GM18861 (cell line): ENCODE measurements around the gene WDR26.
"Not testable (repeated sequence)": the region's sequence is repeated elsewhere in the genome, so short reads cannot be mapped to it uniquely, and the experiment has no call there.

Source experiments
- ATAC-seq: cut with Tn5 transposase; IDR thresholded peaks from one replicate; pipeline ENCODE4 v1.9.1; 2021; ENCODE audit not compliant: unreplicated experiment

WDR26 gene

DNA sequence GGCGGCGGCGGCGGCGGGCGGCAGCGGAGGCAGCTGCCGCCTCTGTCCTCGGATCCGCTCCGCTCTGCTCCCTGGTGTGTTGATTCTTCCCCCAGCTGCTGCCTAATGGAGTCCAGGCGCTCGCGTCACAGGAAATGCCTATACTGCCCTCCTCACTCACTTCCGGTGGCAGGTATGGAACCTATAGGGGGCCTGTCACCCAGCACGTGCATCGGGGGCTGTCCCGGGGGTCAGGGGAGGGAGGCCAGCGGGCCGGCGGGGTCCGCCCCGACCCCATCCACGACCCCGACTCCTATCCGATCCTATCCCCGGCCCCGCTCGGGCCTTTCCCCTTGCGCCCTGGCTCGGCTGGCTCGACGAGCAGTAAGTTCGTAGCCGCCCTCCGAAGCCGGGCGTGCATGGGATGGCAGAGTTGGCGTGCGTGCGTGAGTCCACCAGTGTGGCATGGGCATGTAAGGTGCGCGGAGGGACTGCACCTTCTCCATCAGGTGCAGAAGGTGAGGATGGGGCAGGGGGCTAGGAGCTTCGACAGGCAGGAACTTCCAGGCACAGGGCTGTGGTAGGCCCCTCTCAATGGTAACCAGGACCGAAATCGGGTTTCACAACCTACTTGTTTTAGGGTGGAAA lies at the start of gene WDR26:
TSS of gene WDR26 (minus strand) at position 107 of the 627 bp plus-strand sequence.
- peak; percentile 71 for ATAC-seq

DNA sequence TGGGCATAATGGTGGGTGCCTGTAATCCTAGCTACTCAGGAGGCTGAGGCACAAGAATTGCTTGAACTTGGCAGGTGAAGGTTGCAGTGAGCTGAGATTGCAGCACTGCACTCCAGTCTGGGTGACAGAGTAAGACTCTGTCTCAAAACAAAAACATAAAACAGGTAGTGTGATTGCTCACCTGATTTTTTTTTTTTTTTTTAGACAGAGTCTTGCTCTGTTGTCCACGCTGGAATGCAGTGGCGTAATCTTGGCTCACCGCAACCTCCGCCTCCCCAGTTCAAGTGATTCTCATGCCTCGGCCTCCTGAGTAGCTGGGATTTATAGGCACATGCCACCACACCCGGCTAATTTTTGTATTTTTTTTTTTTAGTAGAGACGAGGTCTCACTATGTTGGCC lies 48.6 kb upstream of the WDR26 start:
- ATAC-seq, result not testable (repeated sequence)

DNA sequence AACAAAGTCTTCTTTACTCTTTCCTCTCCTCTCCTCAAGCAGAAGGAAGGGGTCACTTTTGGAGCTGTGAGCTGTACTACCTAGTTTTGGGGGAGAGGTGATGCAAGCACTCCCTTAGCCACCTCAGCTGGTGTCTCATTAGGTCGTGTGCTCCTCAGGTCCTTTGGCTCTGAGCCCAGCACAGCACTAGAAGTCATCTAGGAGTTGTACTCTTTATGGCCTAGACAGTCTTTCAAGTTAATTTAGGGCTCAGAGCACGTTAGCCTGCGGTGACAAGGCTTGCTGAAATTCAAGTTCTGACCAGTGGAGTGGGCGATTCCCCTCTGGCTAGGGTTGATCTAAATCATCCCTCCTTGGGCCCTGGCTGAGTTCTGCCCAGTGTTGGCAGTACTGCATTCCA lies 48.0 kb upstream of the WDR26 start:
- no peak for ATAC-seq

DNA sequence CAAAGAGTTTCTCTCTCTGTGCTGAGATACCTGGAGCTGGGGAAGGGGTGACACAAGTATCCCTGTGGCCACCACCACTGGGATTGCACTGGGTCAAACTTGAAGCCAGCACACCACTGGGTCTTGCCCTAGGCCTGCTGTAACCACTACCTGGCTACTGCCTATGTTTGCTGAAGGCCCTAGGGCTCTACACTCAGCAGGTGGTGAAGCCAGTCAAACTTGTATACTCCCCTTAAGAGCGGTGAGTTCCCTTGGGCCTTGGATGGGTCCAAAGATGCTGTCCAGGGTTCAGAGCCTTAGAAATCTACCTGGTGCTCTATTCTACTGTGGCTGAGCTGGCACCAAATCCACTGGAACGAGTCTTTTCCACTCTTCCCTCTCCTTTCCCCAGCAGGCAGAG lies 47.0 kb upstream of the WDR26 start:
- no peak for ATAC-seq

DNA sequence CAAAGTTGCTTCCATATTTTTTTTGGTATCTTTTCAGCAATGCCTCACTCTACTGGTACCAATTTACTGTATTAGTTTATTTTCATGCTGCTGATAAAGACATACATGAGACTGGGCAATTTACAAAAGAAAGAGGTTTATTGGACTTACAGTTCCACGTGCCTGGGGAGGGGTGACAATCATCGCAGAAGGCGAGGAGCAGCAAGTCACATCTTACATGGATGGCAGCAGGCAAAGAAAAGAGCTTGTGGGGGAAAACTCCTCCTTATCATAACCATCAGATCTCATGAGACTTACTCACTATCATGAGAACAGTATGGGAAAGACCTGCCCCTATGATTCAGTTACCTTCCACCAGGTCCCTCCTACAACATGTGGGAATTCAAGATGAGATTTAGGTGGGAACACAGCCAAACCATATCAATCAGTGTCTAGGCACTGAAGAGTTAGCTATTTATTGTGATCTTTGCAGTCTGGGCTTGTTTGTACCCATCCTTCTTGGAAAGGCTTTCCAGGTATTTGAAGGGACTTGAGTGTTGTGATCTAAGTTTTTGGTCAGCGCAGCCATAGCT lies 46.4 kb upstream of the WDR26 start:
- ATAC-seq, result not testable (repeated sequence)

DNA sequence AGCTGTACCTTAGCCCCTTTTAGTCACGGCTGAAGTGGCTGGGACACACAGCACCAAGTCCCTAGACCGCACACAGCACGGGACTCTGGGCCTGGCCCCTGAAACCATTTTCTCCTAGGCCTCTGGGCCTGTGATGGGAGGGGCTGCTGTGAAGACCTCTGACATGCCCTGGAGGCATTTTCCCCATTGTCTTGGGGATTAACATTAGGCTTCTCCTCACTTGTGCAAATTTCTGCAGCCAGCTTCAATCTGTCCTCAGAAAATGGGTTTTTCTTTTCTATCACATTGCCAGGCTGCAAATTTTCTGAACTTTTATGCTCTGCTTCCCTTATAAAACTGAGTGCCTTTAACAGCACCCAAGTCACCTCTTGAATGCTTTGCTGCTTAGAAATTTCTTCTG lies 45.6 kb upstream of the WDR26 start:
- ATAC-seq, result not testable (repeated sequence)

DNA sequence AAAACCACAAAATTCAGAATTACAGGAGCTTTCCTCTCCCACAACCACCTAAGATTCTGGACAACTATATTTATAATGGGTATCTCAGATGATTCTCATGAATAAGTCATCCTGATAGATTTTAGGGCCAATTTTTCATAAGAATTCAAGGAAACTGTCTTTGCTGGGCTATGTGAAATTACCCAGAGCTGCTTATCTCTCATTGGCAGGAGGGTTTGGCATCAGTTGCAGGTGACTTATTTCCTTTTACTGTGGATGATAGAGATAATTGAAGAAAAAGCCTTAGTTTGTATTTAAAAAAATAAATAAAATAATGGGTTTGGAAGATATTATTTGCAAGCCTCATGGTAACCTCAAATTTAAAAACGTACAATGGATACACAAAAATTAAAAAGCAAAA lies 38.2 kb upstream of the WDR26 start:
- no peak for ATAC-seq

DNA sequence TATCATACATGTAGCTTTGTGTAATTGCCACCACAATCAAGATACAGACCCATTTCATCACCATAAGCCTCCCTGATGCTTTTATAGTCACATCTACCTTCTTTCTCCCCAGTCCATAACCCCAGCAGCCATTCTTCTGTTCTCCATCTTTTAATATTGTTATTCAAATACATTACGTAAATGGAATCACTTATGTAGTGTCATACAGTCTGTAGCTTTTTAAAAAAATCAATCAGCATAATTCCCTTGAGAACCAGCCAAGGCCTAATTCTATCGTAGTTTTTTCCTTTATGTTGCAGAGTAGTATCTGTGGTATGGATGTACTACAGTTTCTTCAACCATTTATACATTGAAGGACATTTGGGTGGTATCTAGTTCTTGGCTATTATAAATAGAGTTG lies 31.6 kb upstream of the WDR26 start:
- no peak for ATAC-seq

DNA sequence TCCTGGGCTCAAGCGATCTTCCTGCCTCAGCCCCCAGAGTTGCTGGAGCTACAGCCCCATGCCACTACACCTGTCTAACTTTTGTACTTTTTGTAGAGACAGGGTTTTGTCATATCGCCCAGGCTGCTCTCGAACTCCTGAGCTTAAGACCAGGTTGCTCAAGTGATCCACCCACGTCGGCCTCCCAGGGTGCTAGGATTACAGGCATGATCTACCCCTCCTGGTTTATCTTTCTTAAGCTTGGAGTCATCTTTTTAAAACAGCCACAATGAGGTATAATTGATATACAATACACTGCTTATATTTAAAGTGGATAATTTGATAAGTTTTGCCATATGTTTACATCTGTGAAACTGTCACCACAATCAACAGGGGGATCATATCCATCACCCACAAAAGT lies 25.4 kb upstream of the WDR26 start:
- ATAC-seq, result no peak

DNA sequence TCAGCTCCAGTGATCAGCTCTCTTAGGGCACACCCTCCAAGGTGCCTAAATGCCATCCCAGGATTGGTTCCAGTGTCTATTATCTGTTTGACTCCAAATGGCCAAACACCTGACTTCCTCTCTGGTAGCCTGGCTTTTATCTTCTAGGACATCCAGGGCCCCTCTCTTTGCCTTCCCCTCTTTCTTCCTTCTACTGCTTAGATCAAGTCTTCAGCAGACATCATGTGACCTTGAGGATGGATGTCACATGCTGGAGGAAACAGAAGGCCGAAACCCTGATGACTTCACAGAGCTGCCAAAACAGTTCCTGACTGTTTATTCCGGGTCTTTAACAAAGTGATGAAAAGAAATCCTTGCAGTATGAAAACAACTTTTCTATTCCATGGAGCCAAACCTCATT lies 24.4 kb upstream of the WDR26 start:
- ATAC-seq, result no peak

DNA sequence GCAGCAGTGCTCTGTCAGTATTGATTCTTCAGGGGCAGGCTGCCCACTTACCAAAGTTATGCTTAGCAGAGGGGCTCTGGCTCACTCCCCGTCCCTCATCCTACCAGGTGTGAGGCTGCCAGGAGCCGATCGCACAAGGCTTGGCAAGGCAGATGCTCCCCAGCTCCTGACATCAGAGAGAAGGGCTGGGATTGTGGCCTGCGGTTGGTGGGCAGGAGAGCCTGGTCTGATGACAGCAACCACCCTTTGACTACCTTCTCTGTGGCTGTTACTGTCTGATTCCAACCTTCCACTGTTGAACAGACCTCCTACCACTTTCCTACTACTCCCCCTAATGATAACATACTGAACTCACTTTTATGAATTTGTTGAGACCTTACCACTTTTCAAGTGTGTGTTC lies 23.7 kb upstream of the WDR26 start:
- ATAC-seq, result no peak

DNA sequence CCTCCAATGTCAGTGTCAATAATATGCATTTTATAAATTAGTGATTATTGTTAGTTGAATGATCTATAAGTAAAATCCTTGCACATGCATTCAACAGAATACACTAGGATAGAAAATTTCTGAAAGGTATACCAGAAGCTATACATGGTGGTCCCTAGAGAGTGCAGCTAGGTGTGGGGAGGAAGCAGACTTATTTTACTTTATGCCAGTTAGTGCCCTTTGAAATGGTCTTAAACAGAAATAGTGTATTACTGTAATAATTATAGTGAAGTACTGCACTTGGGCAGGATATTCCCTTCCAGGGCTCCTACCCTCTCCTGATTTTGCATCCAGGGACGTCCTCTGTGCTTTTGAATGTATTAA lies 23.2 kb upstream of the WDR26 start:
- no peak for ATAC-seq

DNA sequence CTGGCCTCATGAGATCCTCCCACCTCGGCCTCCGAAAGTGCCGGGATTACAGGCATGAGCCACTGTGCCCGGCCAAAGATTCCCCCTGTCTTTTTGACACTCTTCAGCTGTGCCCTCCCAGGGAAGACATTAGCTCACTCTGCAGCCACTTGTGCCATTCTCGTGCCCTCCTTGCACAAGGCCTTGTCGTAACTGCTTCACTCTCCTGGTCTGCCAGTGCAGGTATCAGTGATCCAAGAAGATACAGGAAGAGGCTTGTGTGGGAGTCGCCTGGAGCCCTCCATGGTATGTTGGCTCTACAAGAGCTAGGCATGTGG lies 22.0 kb upstream of the WDR26 start:
- ATAC-seq, result no peak

DNA sequence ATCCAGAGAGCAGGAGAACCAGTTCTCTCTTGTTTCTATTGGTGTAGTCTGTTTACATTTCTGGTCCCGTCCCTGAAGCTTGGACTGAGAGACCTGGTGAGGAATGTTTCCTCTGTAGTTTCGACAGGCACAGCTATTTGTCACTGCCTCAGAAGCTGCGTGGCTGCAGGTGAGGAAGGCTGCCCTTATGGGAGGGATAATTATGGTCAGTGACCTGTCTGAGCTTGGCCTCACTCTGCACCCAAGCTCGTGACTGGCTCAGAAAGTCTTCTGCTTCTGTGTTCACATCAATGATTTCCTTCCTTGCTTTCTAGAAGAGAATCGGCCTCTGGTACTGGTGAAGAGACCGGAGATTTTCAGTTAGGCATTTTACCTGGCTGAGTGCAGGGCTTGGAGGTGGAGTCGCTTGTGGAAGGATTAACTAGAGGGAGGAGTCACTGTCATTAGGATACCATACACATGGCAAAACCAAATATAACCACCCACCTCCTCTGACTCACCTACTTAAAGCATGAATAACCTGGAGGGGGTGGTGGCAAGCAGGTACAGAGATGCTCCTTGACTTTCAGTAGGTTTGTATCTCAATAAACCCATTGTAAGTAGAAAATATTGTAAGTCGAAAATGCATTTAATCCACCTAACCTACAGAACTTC lies 19.9 kb upstream of the WDR26 start:
- ATAC-seq, result no peak

DNA sequence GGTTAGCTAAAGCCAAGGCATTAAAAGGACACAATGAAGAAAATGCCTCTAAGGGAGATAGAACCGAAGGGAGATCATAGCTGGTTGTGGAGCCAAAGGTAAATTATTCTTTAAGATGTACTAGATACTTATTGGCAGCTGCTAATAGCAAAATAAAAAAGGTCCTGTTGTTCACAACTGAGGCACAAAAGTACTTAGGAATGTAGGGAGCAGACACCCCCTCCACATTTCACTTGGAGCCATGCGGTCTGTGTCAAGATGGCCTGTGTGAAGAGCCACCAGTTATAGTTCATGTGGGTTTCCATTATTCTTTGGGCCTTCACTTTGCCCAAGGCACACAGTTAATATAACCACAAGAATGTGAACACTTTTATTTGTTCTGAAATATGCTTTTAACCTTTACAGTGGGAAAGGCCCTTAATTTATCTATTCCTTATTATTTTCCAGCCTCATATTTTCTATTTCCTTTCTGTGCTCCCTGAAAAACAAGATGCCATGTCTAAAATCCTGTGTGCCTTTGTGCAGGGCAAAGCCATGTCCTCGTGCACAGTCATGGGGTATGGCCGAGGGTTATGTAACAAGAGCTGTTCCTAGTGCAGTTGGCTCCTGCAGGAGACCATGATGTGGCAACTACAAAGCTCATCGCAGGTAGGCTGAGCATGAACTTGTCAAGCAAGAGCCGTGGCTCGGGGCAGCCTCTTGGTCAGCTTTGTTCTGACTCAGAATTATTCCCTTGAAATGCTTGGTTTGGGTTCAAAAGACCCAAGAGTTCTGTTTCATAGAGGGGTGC lies 16.2 kb upstream of the WDR26 start:
- ATAC-seq, result no peak

DNA sequence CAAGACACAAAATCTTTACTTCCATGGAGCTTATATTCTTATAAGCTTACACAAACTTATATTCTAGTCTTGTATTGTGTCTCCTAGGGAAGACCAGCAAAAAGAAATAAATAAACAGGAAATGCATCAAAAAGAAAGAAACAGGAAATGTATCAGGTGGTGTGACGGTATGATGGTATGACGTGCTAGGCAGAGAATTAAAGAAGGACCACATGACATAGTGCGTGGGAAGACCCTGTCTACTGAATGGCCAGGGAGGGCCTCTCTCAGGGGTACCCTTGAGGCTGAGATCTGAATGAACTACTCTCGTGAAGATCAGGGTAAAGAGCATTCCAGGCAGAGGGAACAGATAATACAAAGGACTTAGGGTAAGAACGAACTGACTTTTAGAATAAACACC lies 15.6 kb upstream of the WDR26 start:
- ATAC-seq, result no peak

DNA sequence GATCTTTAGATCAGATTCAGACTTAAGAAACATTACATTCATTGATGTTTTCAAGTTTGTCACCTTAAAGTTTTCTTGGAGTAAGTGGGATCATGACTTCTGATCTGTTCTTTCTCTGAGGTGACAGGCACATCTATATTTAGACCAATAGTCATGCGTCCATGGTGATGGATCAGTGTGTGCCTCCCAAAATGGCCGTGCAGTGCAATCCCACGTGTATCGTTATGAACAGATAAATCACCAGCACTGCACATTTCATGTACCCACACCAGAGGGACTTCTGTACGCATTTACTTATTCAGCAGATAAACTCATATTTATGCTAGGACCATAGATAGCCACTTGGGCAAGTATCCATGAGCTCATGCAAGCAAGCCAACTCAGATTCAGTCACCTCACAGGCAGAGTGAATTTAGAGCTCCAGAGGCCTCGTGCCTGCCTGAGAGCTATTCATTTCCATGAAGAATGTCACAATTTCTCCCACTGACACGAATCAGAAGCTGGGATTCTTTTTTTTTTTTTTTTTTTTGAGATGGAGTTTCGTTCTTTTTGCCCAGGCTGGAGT lies 13.9 kb upstream of the WDR26 start:
- ATAC-seq, result no peak

DNA sequence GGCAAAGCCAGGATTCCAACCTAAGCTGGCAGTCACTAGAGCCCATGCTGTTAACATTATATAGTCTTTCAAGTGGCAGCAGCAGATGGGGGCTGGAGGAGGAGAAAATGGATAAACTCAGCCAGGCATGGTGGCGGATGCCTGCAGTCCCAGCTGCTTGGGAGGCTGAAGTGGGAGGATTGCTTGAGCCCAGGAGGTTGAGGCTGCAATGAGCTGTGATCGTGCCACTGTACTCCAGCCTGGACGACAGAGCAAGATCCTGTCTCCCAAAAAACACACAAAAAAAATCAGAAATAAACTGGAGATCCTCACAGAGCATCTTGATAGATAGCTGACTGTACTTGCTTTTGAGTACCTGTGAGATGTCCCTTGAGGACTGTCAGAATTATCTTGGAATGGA lies 13.4 kb upstream of the WDR26 start:
- no peak for ATAC-seq

DNA sequence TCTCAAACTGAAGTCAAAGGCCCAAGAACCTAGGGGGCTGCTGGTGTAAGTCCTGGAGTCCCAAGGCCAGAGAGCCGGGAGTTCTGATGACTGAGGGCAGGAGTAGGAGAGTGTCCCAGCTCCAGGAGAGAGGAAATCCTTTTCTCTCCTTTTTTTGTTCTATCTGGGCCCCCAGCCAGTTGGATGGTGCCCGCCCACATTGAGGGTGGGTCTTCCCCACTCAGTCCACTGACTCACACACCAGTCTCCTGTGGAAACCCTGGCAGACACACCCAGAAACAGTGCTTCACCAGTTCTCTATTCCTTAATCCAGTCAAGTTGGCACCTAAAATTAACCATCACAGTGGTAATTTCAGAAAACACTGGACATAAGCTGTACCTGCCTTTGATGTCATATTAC lies 12.7 kb upstream of the WDR26 start:
- ATAC-seq, result no peak

DNA sequence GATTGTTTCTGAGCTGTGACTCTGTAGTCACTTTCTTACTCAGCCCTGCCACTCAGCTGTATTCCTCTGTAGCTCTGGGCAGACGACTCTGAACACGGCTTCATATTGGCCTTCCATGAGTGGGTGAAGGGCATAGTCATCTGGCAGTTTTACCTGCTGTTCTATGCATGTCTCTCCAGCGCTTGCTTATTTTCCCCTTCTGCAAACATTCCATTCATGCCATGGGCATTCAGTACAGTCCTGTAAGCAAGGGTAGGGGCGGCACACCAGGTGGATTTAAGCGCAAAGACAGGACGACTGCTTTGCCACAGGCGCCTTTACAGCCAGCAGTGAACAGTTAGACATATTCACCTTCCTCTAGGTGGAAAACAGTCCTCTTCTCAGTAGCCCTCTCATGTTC lies 4.4 kb upstream of the WDR26 start:
- no peak for ATAC-seq

DNA sequence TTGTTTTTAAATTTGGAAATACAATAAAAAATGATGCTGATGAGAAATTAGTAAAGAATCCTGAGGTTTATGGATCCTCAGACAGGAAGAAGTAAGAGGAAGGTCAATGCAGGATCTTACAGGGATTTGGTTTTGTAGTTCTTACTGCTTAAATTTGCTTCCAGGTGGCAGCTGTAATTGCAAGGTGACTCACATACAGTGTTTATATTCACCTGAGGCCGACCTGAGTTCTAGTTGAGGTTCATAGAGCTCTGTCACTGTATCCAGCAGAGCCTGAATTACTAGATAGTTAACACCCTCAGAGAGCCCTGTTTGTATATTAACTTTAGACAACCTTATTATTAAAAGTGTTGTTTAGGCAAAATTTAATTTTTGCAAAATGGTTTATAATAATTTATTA lies 1.4 kb upstream of the WDR26 start:
- ATAC-seq, result no peak

DNA sequence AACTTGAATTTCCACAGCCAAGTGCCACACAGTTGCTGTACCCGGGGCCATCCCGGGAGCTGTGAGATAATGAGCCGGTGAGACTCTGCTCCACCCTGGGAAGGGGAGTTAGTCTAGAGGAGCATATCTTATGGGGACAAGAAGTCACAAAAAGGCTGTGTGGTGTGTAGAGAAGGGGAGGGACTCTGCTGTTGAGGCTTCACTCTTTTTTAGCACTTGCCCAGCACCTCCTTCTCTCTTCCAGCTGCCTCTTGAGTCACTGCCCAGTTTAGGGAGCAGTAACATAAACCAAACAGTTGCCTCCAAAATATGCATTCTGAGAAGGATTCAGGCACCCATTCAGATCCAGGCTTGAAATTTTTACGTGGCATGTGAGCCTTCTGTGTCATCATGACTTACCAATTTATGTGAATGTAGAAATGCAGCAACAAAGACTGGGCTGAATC lies 744 bp upstream of the WDR26 start:
- ATAC-seq, result no peak
